Measurements from ENCODE around the gene ABHD17B. TPM values are rescaled to one million over a fixed set of nuclear protein-coding genes. Genes with fewer than 3 reads are reported as not detected.
A peak's percentile ranks its signal among the peaks of the same experiment; 100 is the strongest.

Gene ABHD17B
- total and polyA plus RNA-seq, 10 of the 15 experiments (the other 5 are each of a cell fraction or from before 2014, with no cell fraction given) = 3.5 to 21.4 (median 16.6) TPM

- TF ChIP-seq LARP7 (IDR thresholded peaks at IDR 0.05) (no peak), POLR2AphosphoS2 (IDR thresholded peaks at IDR 0.05; ENCODE audit: low read depth, low read length) (no peak), ATF7 (IDR thresholded peaks at IDR 0.05; ENCODE audit: low read depth) (no peak), DPF2 (IDR thresholded peaks at IDR 0.05) (no peak), SMC3 (IDR thresholded peaks at IDR 0.05; ENCODE audit: borderline replicate concordance, low read length) (no peak), SIN3A (IDR thresholded peaks at IDR 0.05; ENCODE audit: low read depth, low read length) (no peak)
- in situ Hi-C loops (cut with MboI) = no loop called here
- Histone ChIP-seq H2AFZ (ENCODE audit: control insufficient read depth, low read depth, low read length) (no peak overlapping the region), H3K9me3 (replicated peaks; ENCODE audit: control insufficient read depth, insufficient read depth, low read length) (no peaks in the 10 kb centered on the region), H3K4me2 (ENCODE audit: control insufficient read depth, insufficient read depth) (no peak overlapping the region), H3K4me1 (ENCODE audit: control insufficient read depth, insufficient read depth, low read length) (no peaks in the 10 kb centered on the region), H3K27me3 (replicated peaks in 1 of 2; ENCODE audit: control insufficient read depth in 2 of 2, insufficient read depth in 2 of 2, low read length in 1 of 2) (no peaks in the 10 kb centered on the region), H3K9ac (ENCODE audit: control insufficient read depth, insufficient read depth, low read length) (no peak overlapping the region), H3K79me2 (ENCODE audit: control insufficient read depth, insufficient read depth, low read length) (peaks cover 2% of the 10 kb centered on the region; the same call in 1 of the 2 replicates), H4K20me1 (ENCODE audit: control insufficient read depth, insufficient read depth) (no peaks in the 10 kb centered on the region), H3K27ac (ENCODE audit: control insufficient read depth, insufficient read depth) (no peak overlapping the region), H3K4me3 (no peak overlapping the region), H3K36me3 (ENCODE audit: control insufficient read depth in 2 of 2, insufficient read depth in 2 of 2, low read length in 1 of 2) (no peaks in the 10 kb centered on the region; a peak in 1 of 4 replicates)
- 98% methylated on average over 2 of the region's 2 CpGs for WGBS (ENCODE audit: insufficient coverage, insufficient replicate concordance, low lambda C conversion rate, missing lambda C conversion rate)
- ChIA-PET POLR2A (no interaction called here), CTCF (no interaction called here), SMC1A (ENCODE audit: uncharacterized antibody, unreplicated experiment) (no interaction called here), RAD21 (ENCODE audit: unreplicated experiment) (no interaction called here)
- no peak for FAIRE-seq
- no TSS peak for BruUV-seq (replicated peaks)
- ATAC-seq = no peak
- intact Hi-C loops (cut with micrococcal nuclease; ENCODE audit: unreplicated experiment) = no loop called here
- no peak for DNase-seq (ENCODE audit: low read depth, low spot score)
These were observed 31.1 kb upstream of the ABHD17B start for GRCh38 chr9:71941998-71942567.

- Histone ChIP-seq H4K20me1 (ENCODE audit: control insufficient read depth, insufficient read depth) (no peaks in the 10 kb centered on the region), H3K9me3 (replicated peaks; ENCODE audit: control insufficient read depth, insufficient read depth, low read length) (no peaks in the 10 kb centered on the region), H3K4me2 (ENCODE audit: control insufficient read depth, insufficient read depth) (no peak overlapping the region), H3K79me2 (ENCODE audit: control insufficient read depth, insufficient read depth, low read length) (peaks cover 2% of the 10 kb centered on the region), H3K27me3 (replicated peaks in 1 of 2; ENCODE audit: control insufficient read depth in 2 of 2, insufficient read depth in 2 of 2, low read length in 1 of 2) (no peaks in the 10 kb centered on the region), H3K4me1 (ENCODE audit: control insufficient read depth, insufficient read depth, low read length) (no peaks in the 10 kb centered on the region), H2AFZ (ENCODE audit: control insufficient read depth, low read depth, low read length) (no peak overlapping the region), H3K9ac (ENCODE audit: control insufficient read depth, insufficient read depth, low read length) (no peak overlapping the region), H3K4me3 (no peak overlapping the region), H3K36me3 (ENCODE audit: control insufficient read depth in 2 of 2, insufficient read depth in 2 of 2, low read length in 1 of 2) (no peaks in the 10 kb centered on the region; a peak in 1 of 4 replicates), H3K27ac (ENCODE audit: control insufficient read depth, insufficient read depth) (no peak overlapping the region)
- intact Hi-C loops (cut with micrococcal nuclease; ENCODE audit: unreplicated experiment) = no loop called here
- ChIA-PET RAD21 (ENCODE audit: unreplicated experiment) (no interaction called here), POLR2A (no interaction called here), CTCF (no interaction called here), SMC1A (ENCODE audit: uncharacterized antibody, unreplicated experiment) (no interaction called here)
- DNase-seq (ENCODE audit: low read depth, low spot score) = no peak
- no TSS peak for BruUV-seq (replicated peaks)
- no peak for ATAC-seq
- 100% methylated on average over 2 of the region's 2 CpGs for WGBS (ENCODE audit: insufficient coverage, insufficient replicate concordance, low lambda C conversion rate, missing lambda C conversion rate)
- in situ Hi-C loops (cut with MboI) = no loop called here
- TF ChIP-seq SMAD5 (IDR thresholded peaks at IDR 0.05; ENCODE audit: low read depth) = no peak
- TF ChIP-seq RFX5 (IDR thresholded peaks at IDR 0.05; ENCODE audit: low read depth, low read length) = no peak
- no peak for TF ChIP-seq MEF2B (IDR thresholded peaks at IDR 0.05; ENCODE audit: partially characterized antibody, poor library complexity, severe bottlenecking)
- no peak for TF ChIP-seq BCL3 (IDR thresholded peaks at IDR 0.05; ENCODE audit: borderline replicate concordance, insufficient read depth, low read depth, low read length, poor library complexity, severe bottlenecking)
- no peak for TF ChIP-seq POLR2AphosphoS2 (IDR thresholded peaks at IDR 0.05; ENCODE audit: low read depth, low read length)
- no peak for TF ChIP-seq NFYB (IDR thresholded peaks at IDR 0.05; ENCODE audit: insufficient read depth, low read depth, low read length)
- no peak for TF ChIP-seq ZZZ3 (IDR thresholded peaks at IDR 0.05; ENCODE audit: control insufficient read depth, insufficient read length, low read depth)
- no peak for TF ChIP-seq STAT1 (conservative IDR thresholded peaks at IDR 0.05)
- no peak for TF ChIP-seq EZH2 (IDR thresholded peaks at IDR 0.05; ENCODE audit: borderline replicate concordance, control insufficient read depth, low read depth, low read length)
- no peak for TF ChIP-seq SMARCA5 (IDR thresholded peaks at IDR 0.05)
- no peak for TF ChIP-seq TCF12 (IDR thresholded peaks at IDR 0.05; ENCODE audit: low read depth, low read length)
- no peak for TF ChIP-seq MEF2A (IDR thresholded peaks at IDR 0.05; ENCODE audit: insufficient read depth, low read depth, low read length)
- peak; percentile 64 for FAIRE-seq
These were observed 30.1 kb upstream of the ABHD17B start for GRCh38 chr9:71941060-71941568.
